Smooth muscle cell of the brain vasculature (primary cell): Measurements from ENCODE around the gene SLC38A6.

Experiments used
- DNase-seq: peaks from one replicate; pipeline ENCODE4 v3.0.0-alpha.2; 2012; ENCODE audit warnings: low read depth, low spot score

SLC38A6 gene

GRCh38 chr14:60980811-60981632, at the start of gene SLC38A6, which contains the start of gene TRMT5:
Gene SLC38A6, plus strand, starts transcription at chr14:60981245. Its CDS starts 33 bp downstream, at chr14:60981278.
Gene TRMT5, minus strand, starts transcription at chr14:60981079. Its CDS starts 106 bp downstream, at chr14:60980973.
- peak; percentile 91 for DNase-seq

GRCh38 chr14:60933920-60934655, 47.0 kb upstream of the SLC38A6 start:
- no peak for DNase-seq

GRCh38 chr14:60935319-60935718, 45.7 kb upstream of the SLC38A6 start:
- no peak for DNase-seq

- DNase-seq = no peak
These were observed 37.4 kb upstream of the SLC38A6 start for GRCh38 chr14:60943637-60944032.

GRCh38 chr14:60944204-60944603, 36.8 kb upstream of the SLC38A6 start:
- no peak for DNase-seq

- no peak for DNase-seq
These were observed 35.1 kb upstream of the SLC38A6 start for GRCh38 chr14:60945984-60946383.

- no peak for DNase-seq
These were observed 34.3 kb upstream of the SLC38A6 start for GRCh38 chr14:60946773-60947172.

GRCh38 chr14:60951776-60952435, 29.1 kb upstream of the SLC38A6 start:
- DNase-seq = no peak

GRCh38 chr14:60956202-60956601, 24.8 kb upstream of the SLC38A6 start:
- no peak for DNase-seq

GRCh38 chr14:60956632-60957031, 24.4 kb upstream of the SLC38A6 start:
- no peak for DNase-seq

- DNase-seq = no peak
These were observed 22.9 kb upstream of the SLC38A6 start for GRCh38 chr14:60958146-60958545.

GRCh38 chr14:60963761-60964160, 17.3 kb upstream of the SLC38A6 start:
- DNase-seq = no peak

- no peak for DNase-seq
These were observed 16.1 kb upstream of the SLC38A6 start for GRCh38 chr14:60964904-60965303.

- DNase-seq = no peak
These were observed 15.6 kb upstream of the SLC38A6 start for GRCh38 chr14:60965402-60965801.

- DNase-seq = no peak
These were observed 12.9 kb upstream of the SLC38A6 start for GRCh38 chr14:60968099-60968498.

- no peak for DNase-seq
These were observed 12.4 kb upstream of the SLC38A6 start for GRCh38 chr14:60968671-60969070.

GRCh38 chr14:60970146-60970545, 10.9 kb upstream of the SLC38A6 start:
- no peak for DNase-seq

- DNase-seq = no peak
These were observed 9.8 kb upstream of the SLC38A6 start for GRCh38 chr14:60971271-60971670.

- DNase-seq = no peak
These were observed 8.8 kb upstream of the SLC38A6 start for GRCh38 chr14:60972295-60972694.

- DNase-seq = no peak
These were observed 8.0 kb upstream of the SLC38A6 start for GRCh38 chr14:60973070-60973469.

GRCh38 chr14:60974090-60974651, 6.9 kb upstream of the SLC38A6 start:
- DNase-seq = no peak

GRCh38 chr14:60975551-60975950, 5.5 kb upstream of the SLC38A6 start:
- DNase-seq = no peak
